Muscle layer of colon (tissue), 2 donors: ENCODE measurements around the gene FBXW9.

Source experiments
- H3K27ac ChIP-seq: one replicate; pipeline ENCODE4 v1.7.0; 2013; ENCODE audit warnings: low read depth, mild to moderate bottlenecking, low read length, moderate library complexity
- H3K27me3 ChIP-seq, 2 donors: one replicate each; pipeline ENCODE4 v1.7.0; 2013; ENCODE audit warnings: low read length in 2 of 2, mild to moderate bottlenecking in 2 of 2; ENCODE audit not compliant: insufficient read depth in 2 of 2, control insufficient read depth in 1 of 2
- H3K36me3 ChIP-seq: one replicate; pipeline ENCODE4 v1.7.0; 2013; ENCODE audit warnings: mild to moderate bottlenecking, low read length; ENCODE audit not compliant: insufficient read depth
- H3K4me1 ChIP-seq: one replicate; pipeline ENCODE4 v1.7.0; 2013; ENCODE audit warnings: mild to moderate bottlenecking, low read length; ENCODE audit not compliant: insufficient read depth
- H3K4me3 ChIP-seq, 2 donors: one replicate each; pipeline ENCODE4 v1.7.0; 2013; ENCODE audit warnings: low read length in 2 of 2, low read depth in 1 of 2, mild to moderate bottlenecking in 1 of 2, moderate library complexity in 1 of 2
- H3K9ac ChIP-seq: one replicate; pipeline ENCODE4 v1.7.0; 2013; ENCODE audit warnings: low read length
- H3K9me3 ChIP-seq: one replicate; pipeline ENCODE4 v1.7.0; 2013; ENCODE audit warnings: mild to moderate bottlenecking, low read length
- donor health status: abdominal sarcoma.
- donor health status: Adenocarcinoma of cecum.

The FBXW9 gene

DNA sequence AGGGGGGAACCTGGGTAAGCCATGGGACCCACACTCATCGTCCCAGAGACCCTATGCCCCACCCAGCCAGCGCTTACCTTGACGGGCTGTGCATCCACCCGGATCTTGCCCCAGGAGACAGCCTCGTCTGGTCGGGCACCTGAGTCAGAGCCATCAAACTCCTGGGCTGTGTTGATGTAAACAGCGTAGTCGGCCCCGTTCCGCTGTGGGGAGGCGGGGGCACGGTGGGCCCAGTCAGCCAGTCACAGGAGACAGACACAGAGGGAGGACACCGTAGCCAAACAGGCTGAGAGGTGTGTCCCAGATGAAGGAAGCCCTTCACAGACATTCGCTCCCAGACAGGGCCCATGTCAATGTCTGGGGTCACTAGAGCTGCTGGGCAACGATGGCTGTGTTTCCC lies 20.5 kb downstream of the FBXW9 start:
- Histone ChIP-seq H3K27me3 (no peaks in the 10 kb centered on the region), H3K9me3 (no peaks in the 10 kb centered on the region), H3K4me1 (peaks cover 9% of the 10 kb centered on the region), H3K27ac (no peak overlapping the region), H3K36me3 (peaks cover 68% of the 10 kb centered on the region), H3K9ac (no peak overlapping the region), H3K4me3 (no peak overlapping the region)

DNA sequence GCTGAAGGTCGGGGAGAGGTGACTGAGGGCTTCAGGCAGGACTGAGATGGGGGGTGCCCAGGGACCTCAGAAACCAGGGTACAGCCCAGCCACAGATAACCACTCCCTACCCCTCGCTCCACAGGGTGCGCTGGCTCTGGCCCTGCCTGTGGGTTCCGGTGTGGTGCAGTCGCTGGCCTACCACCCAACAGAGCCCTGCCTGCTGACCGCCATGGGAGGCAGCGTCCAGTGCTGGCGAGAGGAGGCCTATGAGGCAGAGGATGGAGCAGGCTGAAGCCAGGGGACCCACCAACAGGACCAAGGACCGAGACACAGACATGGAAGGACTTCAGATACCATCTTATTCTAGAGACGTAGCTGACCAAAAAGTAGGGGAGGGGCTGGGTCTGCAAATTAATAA lies 21.0 kb downstream of the FBXW9 start:
- no peak overlapping the region for H3K4me3 ChIP-seq
- no peak overlapping the region for H3K27ac ChIP-seq
- H3K9ac ChIP-seq, result no peak overlapping the region
- no peaks in the 10 kb centered on the region for H3K27me3 ChIP-seq
- no peaks in the 10 kb centered on the region for H3K9me3 ChIP-seq
- peaks cover 13% of the 10 kb centered on the region for H3K4me1 ChIP-seq
- H3K36me3 ChIP-seq, result peaks cover 68% of the 10 kb centered on the region

DNA sequence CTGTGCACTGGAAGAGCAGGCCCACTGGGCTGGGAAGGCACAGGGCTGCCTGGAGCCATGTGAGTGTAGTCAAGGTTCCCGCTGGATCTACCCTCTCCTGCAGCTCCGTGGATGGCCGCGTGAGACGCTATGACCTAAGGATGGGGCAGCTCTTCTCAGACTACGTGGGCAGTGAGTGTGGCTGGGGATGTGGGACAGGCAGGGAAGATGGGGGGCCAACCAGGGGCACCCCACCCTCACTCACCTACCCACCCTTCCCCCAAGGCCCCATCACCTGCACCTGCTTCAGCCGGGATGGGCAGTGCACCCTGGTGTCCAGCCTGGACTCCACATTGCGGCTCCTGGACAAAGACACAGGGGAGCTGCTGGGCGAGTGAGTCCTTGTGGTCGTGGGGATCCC lies 23.7 kb downstream of the FBXW9 start:
- Histone ChIP-seq H3K36me3 (peaks cover 49% of the 10 kb centered on the region), H3K4me1 (peaks cover 20% of the 10 kb centered on the region), H3K27me3 (no peaks in the 10 kb centered on the region)

DNA sequence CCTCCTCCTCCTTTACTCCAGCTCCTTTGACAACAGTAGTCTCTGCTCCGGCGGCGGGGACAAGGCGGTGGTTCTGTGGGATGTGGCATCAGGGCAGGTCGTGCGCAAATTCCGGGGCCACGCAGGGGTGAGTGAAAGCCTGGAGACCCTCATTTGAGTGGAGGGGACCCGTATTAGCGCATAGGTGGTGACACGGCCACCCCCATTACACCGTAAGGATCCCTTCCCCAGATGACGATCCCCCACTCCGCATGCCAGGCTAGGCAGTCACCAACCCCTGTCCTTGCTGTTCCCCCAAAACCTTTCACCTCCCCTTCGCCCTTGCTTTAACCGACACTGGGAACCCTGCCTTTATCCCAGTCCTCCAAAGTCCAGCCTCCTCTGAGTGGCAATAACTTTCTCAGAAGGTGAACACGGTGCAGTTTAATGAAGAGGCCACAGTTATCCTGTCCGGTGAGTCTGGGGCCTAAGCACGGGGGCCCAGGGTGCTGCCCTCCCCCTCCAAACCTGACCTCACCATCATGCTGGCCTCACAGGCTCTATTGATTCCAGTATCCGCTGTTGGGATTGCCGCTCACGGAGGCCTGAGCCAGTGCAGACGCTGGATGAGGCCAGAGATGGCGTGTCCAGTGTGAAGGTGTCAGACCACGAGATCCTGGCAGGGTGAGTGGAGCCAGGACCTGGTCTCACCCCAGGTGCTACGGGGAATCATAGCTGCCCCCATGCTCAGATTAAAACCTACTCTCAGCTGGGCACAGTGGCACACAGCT lies 26.1 kb downstream of the FBXW9 start:
- peak overlapping the region; percentile 88 for H3K9ac ChIP-seq
- peaks cover 26% of the 10 kb centered on the region for H3K36me3 ChIP-seq
- H3K4me3 ChIP-seq, result peak overlapping the region; percentile 84 to 93
- H3K4me1 ChIP-seq, result peaks cover 38% of the 10 kb centered on the region
- no peaks in the 10 kb centered on the region for H3K27me3 ChIP-seq
- H3K9me3 ChIP-seq, result no peaks in the 10 kb centered on the region
- peak overlapping the region; percentile 100 for H3K27ac ChIP-seq

More for the DNA sequence above, 23.7 kb downstream of the FBXW9 start:
- Histone ChIP-seq H3K9me3 (no peaks in the 10 kb centered on the region), H3K27ac (no peak overlapping the region), H3K9ac (no peak overlapping the region), H3K4me3 (no peak overlapping the region)

DNA sequence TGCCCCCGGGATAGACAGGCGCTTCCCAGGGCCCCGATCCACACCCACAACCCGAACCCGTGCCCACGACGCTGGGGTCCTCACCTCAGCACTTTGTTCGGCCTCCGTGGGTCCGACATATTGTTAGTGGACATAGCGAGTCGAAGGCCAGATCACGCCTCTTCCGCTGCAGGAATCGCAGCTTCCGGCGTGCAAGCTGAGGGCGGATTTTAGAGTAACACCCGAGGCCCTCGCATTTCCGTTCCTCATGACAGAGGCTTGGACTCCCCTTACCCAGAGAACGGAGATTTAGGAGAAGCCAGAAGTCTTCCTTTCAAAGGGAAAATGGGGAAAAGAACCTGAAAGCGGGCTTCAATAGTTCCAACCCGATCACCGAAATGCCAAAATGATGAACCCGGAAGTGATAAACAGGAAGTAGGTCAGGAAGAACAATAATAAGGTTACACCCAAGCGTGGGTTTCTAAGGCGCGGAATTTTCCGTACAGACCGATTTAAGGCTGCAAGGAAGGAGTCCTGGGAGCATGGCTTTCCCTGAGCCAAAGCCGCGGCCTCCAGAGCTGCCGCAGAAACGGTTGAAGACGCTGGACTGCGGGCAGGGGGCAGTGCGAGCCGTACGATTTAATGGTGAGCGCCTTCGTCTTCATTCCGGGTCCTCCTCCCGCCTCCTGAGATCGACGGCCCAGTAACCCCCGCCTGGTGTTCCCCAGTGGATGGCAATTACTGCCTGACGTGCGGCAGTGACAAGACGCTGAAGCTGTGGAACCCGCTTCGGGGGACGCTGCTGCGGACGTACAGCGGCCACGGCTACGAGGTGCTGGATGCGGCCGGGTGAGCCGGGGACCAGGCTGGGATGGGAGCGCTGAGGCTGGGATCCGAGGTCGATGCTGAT lies 26.9 kb downstream of the FBXW9 start:
- Histone ChIP-seq H3K4me3 (peak overlapping the region; percentile 84 to 93), H3K27ac (peak overlapping the region; percentile 100), H3K36me3 (peaks cover 22% of the 10 kb centered on the region), H3K9me3 (no peaks in the 10 kb centered on the region), H3K9ac (peak overlapping the region; percentile 88), H3K4me1 (peaks cover 40% of the 10 kb centered on the region), H3K27me3 (no peaks in the 10 kb centered on the region)

DNA sequence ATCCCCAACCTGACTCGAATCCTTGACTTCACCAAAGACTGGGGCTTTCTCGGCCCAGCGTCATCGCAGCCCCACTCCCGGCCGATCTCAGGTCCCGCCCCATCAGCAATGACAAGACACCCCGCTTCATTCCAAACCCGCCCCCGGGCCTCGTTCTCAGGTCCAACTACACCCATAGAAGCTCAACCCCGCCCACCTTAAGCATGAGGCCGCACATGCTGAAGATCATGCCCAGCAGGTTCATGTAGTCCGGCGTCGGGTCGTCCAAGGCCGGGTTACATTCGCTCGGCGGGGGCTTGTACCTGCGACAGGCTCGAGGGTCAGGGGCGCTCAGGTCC lies 27.5 kb downstream of the FBXW9 start:
- H3K4me1 ChIP-seq, result peaks cover 40% of the 10 kb centered on the region

DNA sequence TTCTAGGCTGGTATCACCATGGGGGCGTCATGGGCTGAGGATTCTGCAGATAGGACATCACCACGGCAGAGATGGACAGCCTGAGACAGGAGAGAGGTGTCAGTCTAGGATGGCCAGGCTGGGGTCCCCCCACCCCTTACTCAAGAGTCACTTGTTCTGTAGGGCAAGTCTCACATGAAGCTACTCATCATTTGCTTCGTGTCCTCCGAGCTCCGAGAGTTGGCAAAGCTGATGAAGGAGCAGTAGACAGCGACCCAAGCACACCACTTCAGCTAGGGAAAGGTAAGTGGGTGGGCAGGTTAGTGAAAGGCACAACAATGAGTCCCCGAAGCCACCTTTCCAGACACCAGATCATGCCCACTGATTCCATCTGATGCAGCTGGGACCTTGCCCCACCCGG lies 28.1 kb downstream of the FBXW9 start:
- peak overlapping the region; percentile 84 to 93 for H3K4me3 ChIP-seq
- H3K9me3 ChIP-seq, result no peaks in the 10 kb centered on the region
- H3K27me3 ChIP-seq, result no peaks in the 10 kb centered on the region
- H3K9ac ChIP-seq, result peak overlapping the region; percentile 88
- H3K4me1 ChIP-seq, result peaks cover 40% of the 10 kb centered on the region
- H3K27ac ChIP-seq, result peak overlapping the region; percentile 100
- H3K36me3 ChIP-seq, result peaks cover 23% of the 10 kb centered on the region

More for the DNA sequence above, 27.5 kb downstream of the FBXW9 start:
- Histone ChIP-seq H3K27me3 (no peaks in the 10 kb centered on the region), H3K27ac (peak overlapping the region; percentile 100), H3K36me3 (peaks cover 19% of the 10 kb centered on the region), H3K4me3 (peak overlapping the region; percentile 84 to 93), H3K9me3 (no peaks in the 10 kb centered on the region), H3K9ac (peak overlapping the region; percentile 88)

DNA sequence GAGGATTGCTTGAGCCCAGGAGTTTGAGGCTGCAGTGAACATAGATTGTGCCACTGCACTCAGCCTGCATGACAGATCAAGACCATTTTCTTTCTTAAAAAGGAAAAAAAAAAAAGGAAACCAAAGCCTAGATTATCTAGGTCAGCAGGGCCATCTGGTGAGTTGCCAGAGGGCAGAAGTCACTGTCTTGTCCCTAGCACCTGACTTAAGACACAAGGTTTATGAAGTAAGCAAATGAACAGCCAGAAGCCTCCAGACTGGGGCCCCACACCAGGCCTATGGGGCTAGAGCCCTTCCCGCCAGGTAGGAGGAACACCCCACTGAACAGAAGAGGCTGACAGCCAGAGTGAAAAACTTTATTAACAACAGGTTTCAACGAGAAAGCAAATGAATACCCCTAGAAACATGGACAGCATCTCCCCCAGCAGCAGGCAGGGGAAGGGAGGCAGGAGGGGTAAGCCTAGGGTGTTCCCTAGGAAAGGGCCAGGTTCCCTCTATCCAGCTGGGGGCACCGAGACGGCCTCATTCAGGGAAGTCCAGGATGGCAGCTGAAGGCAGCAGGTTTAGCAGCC lies 28.6 kb downstream of the FBXW9 start:
- H3K27ac ChIP-seq, result no peak overlapping the region
- H3K9ac ChIP-seq, result no peak overlapping the region
- H3K4me3 ChIP-seq, result no peak overlapping the region
- H3K36me3 ChIP-seq, result peaks cover 24% of the 10 kb centered on the region
- peaks cover 40% of the 10 kb centered on the region for H3K4me1 ChIP-seq
- H3K9me3 ChIP-seq, result no peaks in the 10 kb centered on the region
- H3K27me3 ChIP-seq, result no peaks in the 10 kb centered on the region

DNA sequence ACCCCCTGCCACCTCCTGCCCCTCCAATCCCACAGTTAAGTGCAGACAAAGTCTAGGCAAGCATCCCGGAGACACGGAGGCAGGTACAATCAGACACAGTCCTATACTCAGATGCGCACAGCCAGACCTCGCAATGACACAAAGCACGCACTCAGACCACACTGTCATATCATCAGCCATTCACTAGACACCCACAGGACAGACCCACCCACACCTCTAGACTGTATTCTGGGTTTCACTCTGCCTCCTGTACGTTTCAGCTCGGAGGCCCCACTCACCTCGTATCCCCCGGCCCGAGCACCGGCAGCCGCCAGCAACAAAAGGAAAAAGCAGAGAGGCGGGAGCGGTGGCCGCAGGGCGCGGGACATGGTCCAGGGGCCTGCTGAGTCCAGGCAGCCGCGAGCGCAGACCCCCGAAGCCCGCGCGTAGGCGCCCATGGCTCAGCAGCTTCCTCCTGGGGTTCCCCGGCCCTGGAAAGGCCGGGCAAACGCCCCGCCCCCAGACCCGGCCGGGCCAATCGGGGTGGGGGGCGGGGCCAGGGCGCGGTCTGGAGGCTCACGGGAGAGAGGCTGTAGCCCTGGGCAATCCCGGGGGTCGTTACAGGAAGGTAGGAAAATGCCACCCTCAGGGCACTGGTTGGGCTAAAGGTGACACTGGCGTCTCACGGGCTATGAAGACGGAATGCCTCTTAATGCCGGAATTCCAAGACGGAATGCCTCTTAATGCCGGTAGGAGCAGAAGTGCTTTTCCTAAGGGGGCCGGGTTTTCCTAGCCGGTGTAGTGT lies 30.0 kb downstream of the FBXW9 start, which contains the start of the genes MAN2B1 and WDR83:
Gene MAN2B1 (minus strand): TSS at position 478 of the 784 bp plus-strand sequence. CDS start 41 bp downstream, at position 437.
Gene WDR83 (plus strand): TSS at position 543 of the 784 bp plus-strand sequence. CDS start 2,984 bp downstream, outside the sequence.
- Histone ChIP-seq H3K4me1 (peaks cover 40% of the 10 kb centered on the region), H3K36me3 (peaks cover 18% of the 10 kb centered on the region), H3K4me3 (peak within 1 kb of the TSS; percentile 72 to 94), H3K9ac (peak within 1 kb of the TSS; percentile 96), H3K27ac (peak within 1 kb of the TSS; percentile 73), H3K27me3 (no peaks in the 10 kb centered on the region), H3K9me3 (no peaks in the 10 kb centered on the region)

DNA sequence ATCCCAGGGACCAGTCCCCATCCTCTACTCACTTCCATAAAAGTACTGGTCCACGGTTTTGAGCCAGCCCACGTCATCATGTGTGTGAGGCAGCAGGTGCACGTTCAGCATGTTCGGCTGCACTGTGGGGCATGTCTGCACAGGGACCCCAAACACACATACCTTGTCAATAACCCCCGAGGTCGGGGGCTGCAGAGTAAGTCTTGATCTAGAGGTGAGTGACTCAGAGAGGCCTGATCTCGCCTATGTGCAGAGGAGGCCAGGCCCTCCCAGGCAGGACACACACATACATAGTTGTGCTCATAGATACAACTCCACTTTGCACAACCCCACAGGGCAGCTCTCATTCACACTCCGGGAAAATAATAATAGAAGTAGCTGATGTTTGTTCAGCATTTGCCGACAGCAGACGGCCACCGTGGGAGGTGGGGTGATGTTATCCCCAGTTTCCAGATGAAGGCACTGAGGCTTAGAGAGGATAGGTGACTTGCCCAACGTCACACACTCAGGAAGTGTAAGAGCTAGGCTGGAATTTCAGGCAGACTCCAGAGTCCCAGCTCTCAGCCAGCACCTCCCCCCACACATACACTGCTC lies 30.7 kb downstream of the FBXW9 start:
- Histone ChIP-seq H3K9ac (peak overlapping the region; percentile 96), H3K9me3 (no peaks in the 10 kb centered on the region), H3K4me3 (peak overlapping the region; percentile 72 to 94), H3K27ac (peak overlapping the region; percentile 15), H3K27me3 (no peaks in the 10 kb centered on the region), H3K4me1 (peaks cover 39% of the 10 kb centered on the region), H3K36me3 (peaks cover 25% of the 10 kb centered on the region)
